HUES6 (cell line): ENCODE results near the gene SECTM1.

ENCODE experiments used
- H3K27ac ChIP-seq: 2 replicates; pipeline ENCODE4 v1.7.0; 2013; ENCODE audit warnings: low read depth, mild to moderate bottlenecking, low read length, inconsistent platforms
- H3K27me3 ChIP-seq: 2 replicates; pipeline ENCODE4 v1.6.1; 2013; ENCODE audit warnings: low read length; ENCODE audit not compliant: control insufficient read depth, insufficient read depth
- H3K36me3 ChIP-seq: 2 replicates; pipeline ENCODE4 v1.6.1; 2013; ENCODE audit warnings: low read length; ENCODE audit not compliant: control insufficient read depth, insufficient read depth
- H3K4me1 ChIP-seq: 2 replicates; pipeline ENCODE4 v1.6.1; 2013; ENCODE audit warnings: low read length; ENCODE audit not compliant: control insufficient read depth, insufficient read depth
- H3K4me3 ChIP-seq: 2 replicates; pipeline ENCODE4 v1.5.1; 2013; ENCODE audit warnings: low read depth, low read length
- H3K9ac ChIP-seq: one replicate; pipeline ENCODE4 v1.6.1; 2013; ENCODE audit warnings: mild to moderate bottlenecking, low read length
- H3K9me3 ChIP-seq: 2 replicates; pipeline ENCODE4 v1.6.1; 2013; ENCODE audit warnings: low read depth, low read length; ENCODE audit not compliant: control insufficient read depth, insufficient read depth

Gene SECTM1

GRCh38 chr17:82298538-82299421 is 34.8 kb downstream of the SECTM1 start:
- Histone ChIP-seq H3K36me3 (no peaks in the 10 kb centered on the region), H3K9ac (no peak overlapping the region), H3K4me3 (no peak overlapping the region), H3K27ac (no peak overlapping the region), H3K4me1 (peaks cover 7% of the 10 kb centered on the region; the same call in 1 of the 2 replicates), H3K9me3 (no peaks in the 10 kb centered on the region), H3K27me3 (peaks cover 23% of the 10 kb centered on the region; the same call in 1 of the 2 replicates)

DNA sequence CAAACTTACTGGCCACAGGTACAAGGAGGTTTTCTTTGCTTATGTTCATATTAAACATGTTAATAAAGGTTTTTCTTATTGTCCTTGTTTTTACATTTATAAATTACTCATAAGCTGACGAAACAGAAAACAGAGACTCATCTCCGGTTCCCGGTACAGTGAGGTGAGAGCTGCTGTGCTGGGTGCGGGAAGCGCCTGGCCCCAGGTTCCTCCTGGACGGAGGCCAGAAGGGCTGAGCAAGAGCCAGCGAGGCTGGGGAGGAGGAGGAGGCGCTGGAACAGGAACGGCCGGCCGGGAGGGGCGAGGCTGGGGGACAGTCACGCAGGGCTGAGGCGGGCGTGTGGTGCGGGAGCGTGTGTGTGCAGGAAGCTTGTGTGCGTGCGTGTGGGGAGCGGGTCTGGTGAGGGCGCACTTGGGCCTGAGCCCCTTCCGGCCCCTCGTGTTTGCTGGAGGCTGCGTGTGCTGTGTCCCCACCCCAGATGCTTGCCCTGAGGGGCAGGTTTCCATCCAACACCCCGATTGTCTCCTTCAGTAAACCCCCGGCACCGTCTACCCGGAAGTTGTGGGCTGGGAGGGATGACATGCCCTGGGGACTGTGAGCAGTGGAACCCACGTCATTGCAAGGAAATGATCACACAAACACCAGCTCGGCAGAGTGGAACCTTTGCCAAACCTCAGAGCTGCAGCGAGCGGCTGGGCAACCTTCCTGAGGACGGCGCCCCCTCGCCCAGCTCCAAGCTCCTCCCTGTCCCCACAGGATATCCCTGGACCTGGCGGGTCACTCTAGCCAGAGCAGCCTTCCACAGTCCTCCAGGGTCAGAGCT is 35.6 kb downstream of the SECTM1 start:
- 0 out of 2 replicates have a peak, but pooled peaks cover 5% of the 10 kb centered on the region for H3K4me1 ChIP-seq
- no peaks in the 10 kb centered on the region for H3K36me3 ChIP-seq
- peaks cover 23% of the 10 kb centered on the region; the same call in 1 of the 2 replicates for H3K27me3 ChIP-seq
- no peak overlapping the region for H3K4me3 ChIP-seq
- H3K9me3 ChIP-seq = no peaks in the 10 kb centered on the region
- no peak overlapping the region for H3K27ac ChIP-seq
- H3K9ac ChIP-seq = no peak overlapping the region

DNA sequence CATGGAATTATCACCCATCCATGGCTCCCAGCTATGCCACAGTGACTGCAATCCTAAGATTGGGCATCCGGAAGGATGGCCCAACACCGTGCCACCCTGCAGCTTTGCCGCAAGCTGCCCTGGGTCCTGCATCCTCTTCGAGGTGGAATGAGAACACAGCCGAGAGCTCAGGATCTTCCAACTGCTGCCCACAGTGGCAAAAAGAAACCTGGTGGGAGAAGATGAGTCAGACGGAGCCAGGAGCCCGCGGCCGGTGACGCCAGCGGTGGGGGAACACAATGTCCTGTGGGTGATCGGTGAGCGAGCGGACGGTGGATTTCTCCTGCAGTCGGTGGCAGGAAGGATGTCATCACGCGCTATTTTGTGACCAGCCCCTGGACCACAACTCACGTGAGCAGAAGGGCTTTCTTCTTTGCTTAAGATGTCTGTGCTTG is 36.3 kb downstream of the SECTM1 start:
- peaks cover 23% of the 10 kb centered on the region; the same call in 1 of the 2 replicates for H3K27me3 ChIP-seq
- H3K4me3 ChIP-seq = no peak overlapping the region
- H3K9ac ChIP-seq = no peak overlapping the region
- 0 out of 2 replicates have a peak, but pooled peaks cover 5% of the 10 kb centered on the region for H3K4me1 ChIP-seq
- no peaks in the 10 kb centered on the region for H3K36me3 ChIP-seq
- no peaks in the 10 kb centered on the region for H3K9me3 ChIP-seq
- no peak overlapping the region for H3K27ac ChIP-seq

DNA sequence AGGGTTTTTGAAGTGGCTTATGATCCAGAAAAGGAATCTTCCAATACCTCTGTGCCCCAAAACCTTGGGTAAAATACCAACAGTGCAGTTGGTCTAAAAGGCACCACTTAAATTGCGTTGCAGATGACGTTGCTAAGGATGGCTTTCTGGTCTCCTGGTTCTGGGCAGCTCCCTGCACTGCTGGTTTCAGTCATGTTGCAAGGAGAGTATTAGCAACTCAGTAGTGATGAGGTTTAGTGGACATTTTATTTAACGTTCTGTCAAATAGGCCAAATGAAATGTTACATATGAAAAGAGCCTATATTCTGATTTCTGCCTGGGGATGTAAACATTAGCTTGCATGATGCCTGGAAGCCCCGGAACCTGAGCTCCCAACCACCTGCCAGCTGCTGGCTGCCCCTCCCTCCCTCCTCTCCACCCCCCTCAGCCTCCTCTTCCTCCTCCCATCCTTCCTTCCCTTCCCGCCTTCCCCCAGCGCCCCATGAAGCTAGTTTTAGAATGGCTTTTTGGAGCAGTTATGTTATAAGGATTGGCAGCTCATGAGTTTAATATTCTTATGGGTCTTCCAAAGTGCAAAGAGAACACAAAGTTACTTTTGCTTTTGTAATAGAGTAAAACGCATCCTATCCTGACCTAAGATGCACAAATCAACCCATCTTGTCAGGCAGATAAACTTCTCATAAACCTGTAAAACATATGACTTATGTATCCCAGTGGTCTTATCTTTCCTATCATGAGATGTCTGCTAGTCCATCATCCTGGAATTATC is 36.9 kb downstream of the SECTM1 start:
- Histone ChIP-seq H3K4me1 (peaks cover 8% of the 10 kb centered on the region; the same call in 1 of the 2 replicates), H3K9ac (no peak overlapping the region), H3K27me3 (peaks cover 23% of the 10 kb centered on the region; the same call in 1 of the 2 replicates), H3K9me3 (no peaks in the 10 kb centered on the region), H3K36me3 (no peaks in the 10 kb centered on the region), H3K27ac (no peak overlapping the region), H3K4me3 (no peak overlapping the region)

DNA sequence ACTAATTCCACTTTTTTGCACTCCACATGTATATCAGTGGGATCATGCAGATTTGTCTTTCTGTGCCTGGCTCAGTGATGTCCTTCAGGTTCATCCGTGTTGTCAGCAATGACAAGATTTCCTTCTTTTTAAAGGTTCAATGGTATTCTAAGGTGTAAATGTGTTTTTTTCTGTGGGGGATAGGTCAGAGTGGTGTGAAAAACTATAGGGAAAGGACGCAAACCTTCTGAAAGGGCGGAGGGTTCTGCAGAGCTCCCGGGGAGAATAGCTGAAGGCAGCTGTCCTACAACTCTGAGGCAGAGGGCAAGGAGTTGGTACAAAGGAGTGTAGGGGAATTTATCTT is 38.1 kb downstream of the SECTM1 start:
- H3K36me3 ChIP-seq = no peaks in the 10 kb centered on the region
- no peak overlapping the region for H3K4me3 ChIP-seq

DNA sequence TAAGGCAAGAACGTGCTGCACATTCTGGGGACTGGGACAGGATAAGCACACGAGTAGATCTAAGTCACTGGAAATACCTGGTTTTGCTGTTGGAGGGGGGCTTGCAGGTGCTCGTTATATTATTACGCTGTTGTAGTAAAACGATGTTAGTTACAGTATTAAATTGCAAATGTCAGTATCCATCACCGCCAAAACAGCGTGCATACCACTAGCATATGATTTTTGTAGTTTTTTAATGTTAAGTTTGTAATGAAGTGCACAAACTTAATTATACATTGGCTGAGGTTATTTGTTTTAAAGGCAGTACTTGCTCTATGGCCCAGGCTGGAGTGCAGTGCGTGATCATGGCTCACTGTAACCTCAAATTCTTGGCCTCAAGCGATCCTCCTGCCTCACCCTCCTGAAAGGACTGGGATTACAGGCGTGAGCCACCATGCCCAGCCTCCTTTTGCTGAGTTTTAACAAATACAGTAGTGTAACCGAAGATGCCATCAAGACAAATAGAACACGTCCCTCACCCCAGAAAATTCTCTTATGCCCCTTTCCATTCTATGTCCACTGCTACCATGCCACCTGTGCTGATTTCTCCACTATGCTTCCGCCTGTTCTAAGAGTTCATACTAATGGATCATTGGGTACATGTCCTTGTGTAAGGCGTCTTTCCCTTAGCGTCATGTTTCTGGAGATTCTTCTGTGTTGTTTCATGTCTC is 39.3 kb downstream of the SECTM1 start:
- Histone ChIP-seq H3K4me3 (peak overlapping the region; percentile 67), H3K27ac (no peak overlapping the region), H3K9me3 (no peaks in the 10 kb centered on the region), H3K9ac (no peak overlapping the region), H3K27me3 (peaks cover 23% of the 10 kb centered on the region), H3K4me1 (peaks cover 9% of the 10 kb centered on the region; the same call in 1 of the 2 replicates), H3K36me3 (no peaks in the 10 kb centered on the region)

More for the DNA sequence above, 38.1 kb downstream of the SECTM1 start:
- H3K27me3 ChIP-seq = peaks cover 23% of the 10 kb centered on the region; the same call in 1 of the 2 replicates
- no peaks in the 10 kb centered on the region for H3K9me3 ChIP-seq
- H3K4me1 ChIP-seq = peaks cover 9% of the 10 kb centered on the region; the same call in 1 of the 2 replicates
- H3K27ac ChIP-seq = no peak overlapping the region
- H3K9ac ChIP-seq = no peak overlapping the region

DNA sequence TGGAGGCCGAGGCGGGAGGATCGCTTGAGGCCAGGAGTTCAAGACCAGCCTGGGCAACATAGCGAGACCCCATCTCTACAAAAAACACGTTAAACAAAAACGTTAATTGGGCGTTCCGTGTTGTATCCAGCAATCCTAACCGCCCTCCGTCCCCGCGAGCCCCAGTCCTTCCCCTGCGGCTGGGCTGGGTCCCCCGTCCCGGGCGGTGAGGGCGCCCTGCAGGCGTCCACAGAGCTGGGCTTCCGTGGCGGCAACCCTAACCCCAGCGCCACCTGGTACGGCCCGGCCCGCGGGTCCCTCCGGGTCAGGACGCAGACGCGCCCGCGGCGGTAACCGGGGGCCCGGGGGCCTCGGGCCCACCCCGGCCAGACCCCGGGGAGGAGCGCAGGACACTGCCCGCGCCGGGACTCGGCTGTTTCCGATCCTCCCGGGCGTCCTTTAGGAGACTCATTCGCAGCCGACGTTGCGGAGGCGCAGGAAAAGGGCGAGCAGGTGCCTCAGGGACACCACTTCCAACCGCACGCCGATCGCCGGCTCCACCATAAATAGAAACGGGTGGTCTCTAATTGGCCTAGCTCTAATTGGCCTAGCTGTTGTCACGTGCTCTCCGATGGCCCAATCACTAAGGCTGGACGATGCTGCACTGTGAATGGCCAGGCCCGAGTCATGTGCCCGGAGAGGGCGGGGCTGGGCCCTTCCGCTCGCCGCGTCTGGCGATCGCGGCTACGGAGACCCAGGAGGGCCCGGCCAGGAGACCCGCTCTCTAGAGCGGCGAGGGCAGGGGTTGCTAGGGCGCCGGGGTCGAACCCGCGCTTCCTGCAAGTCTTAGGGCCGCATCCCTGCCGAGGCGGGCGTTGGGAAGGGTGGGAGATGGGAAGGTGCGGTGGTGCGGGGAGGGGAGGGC is 41.1 kb downstream of the SECTM1 start:
- peaks cover 16% of the 10 kb centered on the region for H3K27me3 ChIP-seq
- peak overlapping the region; percentile 80 for H3K4me3 ChIP-seq
- no peaks in the 10 kb centered on the region for H3K36me3 ChIP-seq
- H3K9me3 ChIP-seq = peaks cover 1% of the 10 kb centered on the region; the same call in 1 of the 2 replicates
- peak overlapping the region; percentile 78 for H3K27ac ChIP-seq
- H3K9ac ChIP-seq = peak overlapping the region; percentile 81
- H3K4me1 ChIP-seq = peaks cover 9% of the 10 kb centered on the region; the same call in 1 of the 2 replicates

- Histone ChIP-seq H3K4me3 (peak overlapping the region; percentile 80), H3K9me3 (peaks cover 4% of the 10 kb centered on the region; the same call in 1 of the 2 replicates), H3K36me3 (no peaks in the 10 kb centered on the region), H3K27me3 (peaks cover 9% of the 10 kb centered on the region), H3K4me1 (peaks cover 5% of the 10 kb centered on the region; the same call in 1 of the 2 replicates), H3K27ac (no peak overlapping the region; the same call in 1 of the 2 replicates), H3K9ac (peak overlapping the region; percentile 81)
These were observed 41.9 kb downstream of the SECTM1 start for GRCh38 chr17:82291582-82292250.
